HG02943 (cell line): ENCODE data around the gene CCK.
"Not testable (repeated sequence)": the region's sequence is repeated elsewhere in the genome, so short reads cannot be mapped to it uniquely, and the experiment has no call there.

ENCODE experiments used
- ATAC-seq: cut with Tn5 transposase; IDR thresholded peaks from one replicate; pipeline ENCODE4 v1.9.1; 2021; ENCODE audit warnings: mild to moderate bottlenecking, low read depth, moderate library complexity; ENCODE audit not compliant: unreplicated experiment

The CCK gene

GRCh38 chr3:42266085-42266484 lies at the start of gene CCK:
CCK (minus strand) TSS chr3:42266185; CDS start chr3:42263630, 2,555 bp downstream.
- ATAC-seq, result no peak

GRCh38 chr3:42314411-42314810 lies 48.4 kb upstream of the CCK start:
- no peak for ATAC-seq

GRCh38 chr3:42308651-42309050 lies 42.7 kb upstream of the CCK start:
- ATAC-seq, result no peak

GRCh38 chr3:42306499-42306898 lies 40.5 kb upstream of the CCK start:
- no peak for ATAC-seq

- no peak for ATAC-seq
Observed at GRCh38 chr3:42302924-42303634, 37.1 kb upstream of the CCK start.

GRCh38 chr3:42301446-42302175 lies 35.6 kb upstream of the CCK start:
- ATAC-seq, result no peak

- no peak for ATAC-seq
Observed at GRCh38 chr3:42300778-42301177, 34.8 kb upstream of the CCK start.

GRCh38 chr3:42300013-42300412 lies 34.0 kb upstream of the CCK start:
- ATAC-seq, result no peak

GRCh38 chr3:42298259-42298658 lies 32.3 kb upstream of the CCK start:
- ATAC-seq, result no peak

- ATAC-seq, result no peak
Observed at GRCh38 chr3:42292009-42292408, 26.0 kb upstream of the CCK start.

- no peak for ATAC-seq
Observed at GRCh38 chr3:42290966-42291714, 25.2 kb upstream of the CCK start.

GRCh38 chr3:42289026-42289425 lies 23.0 kb upstream of the CCK start:
- no peak for ATAC-seq

GRCh38 chr3:42288385-42288784 lies 22.4 kb upstream of the CCK start:
- ATAC-seq, result no peak

GRCh38 chr3:42287423-42287822 lies 21.4 kb upstream of the CCK start:
- not testable (repeated sequence) for ATAC-seq

GRCh38 chr3:42277676-42278075 lies 11.7 kb upstream of the CCK start:
- ATAC-seq, result no peak

- ATAC-seq, result peak; percentile 79
Observed at GRCh38 chr3:42276141-42277132, 10.5 kb upstream of the CCK start.

GRCh38 chr3:42275217-42275616 lies 9.2 kb upstream of the CCK start:
- ATAC-seq, result no peak

GRCh38 chr3:42274266-42274665 lies 8.3 kb upstream of the CCK start:
- ATAC-seq, result no peak

GRCh38 chr3:42273361-42273760 lies 7.4 kb upstream of the CCK start:
- no peak for ATAC-seq

GRCh38 chr3:42271786-42272185 lies 5.8 kb upstream of the CCK start:
- no peak for ATAC-seq
